NCI-H2029 (cell line): Measurements from ENCODE around the gene POMT1.

ENCODE experiments used
- DNase-seq: peaks from one replicate; lab custom pipeline; 2025; lab: John Stamatoyannopoulos, UW

The POMT1 gene

GRCh38 chr9:131476777-131477345, 25.9 kb upstream of the POMT1 start:
- DNase-seq = no peak

- no peak for DNase-seq
These were observed 25.4 kb upstream of the POMT1 start for GRCh38 chr9:131477367-131477766.

GRCh38 chr9:131477816-131478419, 24.8 kb upstream of the POMT1 start:
- DNase-seq = no peak

GRCh38 chr9:131478421-131478868, 24.3 kb upstream of the POMT1 start:
- DNase-seq = no peak

- no peak for DNase-seq
These were observed 23.8 kb upstream of the POMT1 start for GRCh38 chr9:131478911-131479310.

- DNase-seq = no peak
These were observed 22.5 kb upstream of the POMT1 start for GRCh38 chr9:131480258-131480657.

- DNase-seq = no peak
These were observed 21.0 kb upstream of the POMT1 start for GRCh38 chr9:131481441-131482342.

GRCh38 chr9:131482343-131483006, 20.2 kb upstream of the POMT1 start:
- DNase-seq = no peak

- no peak for DNase-seq
These were observed 19.2 kb upstream of the POMT1 start for GRCh38 chr9:131483319-131484050.

GRCh38 chr9:131484051-131484445, 18.7 kb upstream of the POMT1 start:
- no peak for DNase-seq

GRCh38 chr9:131484560-131485185, 18.0 kb upstream of the POMT1 start:
- no peak for DNase-seq

- no peak for DNase-seq
These were observed 17.5 kb upstream of the POMT1 start for GRCh38 chr9:131485206-131485605.

- no peak for DNase-seq
These were observed 16.8 kb upstream of the POMT1 start for GRCh38 chr9:131485728-131486422.

GRCh38 chr9:131487001-131487400, 15.7 kb upstream of the POMT1 start:
- no peak for DNase-seq

GRCh38 chr9:131487621-131488031, 15.1 kb upstream of the POMT1 start:
- DNase-seq = no peak

GRCh38 chr9:131490514-131490913, 12.2 kb upstream of the POMT1 start:
- no peak for DNase-seq

GRCh38 chr9:131491001-131491710, 11.6 kb upstream of the POMT1 start:
- DNase-seq = no peak

- DNase-seq = no peak
These were observed 10.6 kb upstream of the POMT1 start for GRCh38 chr9:131492070-131492469.

- no peak for DNase-seq
These were observed 8.3 kb upstream of the POMT1 start for GRCh38 chr9:131494296-131494870.

GRCh38 chr9:131495785-131496184, 6.9 kb upstream of the POMT1 start:
- DNase-seq = no peak
